NCI-H1048 (cell line): ENCODE data around the gene CST4.
"Not testable (repeated sequence)": the region's sequence is repeated elsewhere in the genome, so short reads cannot be mapped to it uniquely, and the experiment has no call there.

Experiments
- DNase-seq: peaks from one replicate; lab custom pipeline; 2025; lab: John Stamatoyannopoulos, UW

The CST4 gene, protein sequence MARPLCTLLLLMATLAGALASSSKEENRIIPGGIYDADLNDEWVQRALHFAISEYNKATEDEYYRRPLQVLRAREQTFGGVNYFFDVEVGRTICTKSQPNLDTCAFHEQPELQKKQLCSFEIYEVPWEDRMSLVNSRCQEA

DNA sequence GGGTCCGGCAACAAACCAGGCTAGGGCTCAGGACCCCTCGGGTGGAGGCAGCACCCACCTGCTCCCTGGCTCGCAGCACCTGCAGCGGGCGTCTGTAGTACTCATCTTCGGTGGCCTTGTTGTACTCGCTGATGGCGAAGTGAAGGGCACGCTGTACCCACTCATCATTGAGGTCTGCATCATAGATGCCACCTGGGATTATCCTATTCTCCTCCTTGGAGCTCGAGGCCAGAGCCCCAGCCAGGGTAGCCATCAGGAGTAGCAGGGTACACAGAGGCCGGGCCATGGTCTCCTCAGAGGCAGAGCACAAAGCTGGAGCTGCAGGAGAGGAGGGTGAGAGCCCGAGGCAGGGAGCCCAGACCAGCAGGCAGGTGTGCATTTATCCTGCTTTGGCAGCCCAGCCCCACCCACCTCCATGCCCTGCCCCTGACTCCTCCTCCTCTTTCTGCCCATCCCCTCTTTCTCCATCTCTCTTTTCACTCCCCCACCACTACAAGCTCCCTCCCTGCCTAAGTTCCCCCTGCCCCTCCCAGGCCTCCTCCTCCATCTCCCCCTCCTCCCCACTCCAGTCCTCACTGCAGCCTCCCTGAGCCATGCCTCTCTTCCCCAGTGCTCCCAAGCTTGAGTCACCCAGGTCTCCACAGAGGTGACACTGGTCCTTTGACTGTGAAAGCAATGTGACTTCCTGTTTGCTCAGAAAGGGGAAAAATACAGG, at the start of gene CST4:
Gene CST4 (minus strand): TSS at position 355 of the 715 bp plus-strand sequence. CDS start 69 bp downstream, at position 286.
- not testable (repeated sequence) for DNase-seq

DNA sequence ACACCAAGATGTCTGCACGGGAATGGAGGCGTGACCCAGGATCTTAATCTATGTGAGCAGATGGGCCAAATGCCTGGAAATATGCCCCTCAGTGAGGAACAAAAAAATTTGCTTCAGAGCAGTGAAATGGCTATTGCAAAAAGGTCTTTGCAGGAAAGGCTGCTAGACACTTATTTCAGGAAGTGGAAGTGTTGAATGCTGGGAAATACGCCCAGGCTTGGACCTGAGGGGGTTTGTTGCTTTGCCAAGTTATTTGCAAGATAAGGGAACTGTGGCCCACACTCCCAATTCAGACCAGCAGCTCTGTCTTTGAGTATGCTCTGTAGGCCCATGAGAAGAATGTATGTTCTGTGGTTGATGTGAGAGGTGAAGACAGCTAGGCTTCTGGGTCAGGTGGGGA, 46.6 kb upstream of the CST4 start:
- DNase-seq: not testable (repeated sequence)

DNA sequence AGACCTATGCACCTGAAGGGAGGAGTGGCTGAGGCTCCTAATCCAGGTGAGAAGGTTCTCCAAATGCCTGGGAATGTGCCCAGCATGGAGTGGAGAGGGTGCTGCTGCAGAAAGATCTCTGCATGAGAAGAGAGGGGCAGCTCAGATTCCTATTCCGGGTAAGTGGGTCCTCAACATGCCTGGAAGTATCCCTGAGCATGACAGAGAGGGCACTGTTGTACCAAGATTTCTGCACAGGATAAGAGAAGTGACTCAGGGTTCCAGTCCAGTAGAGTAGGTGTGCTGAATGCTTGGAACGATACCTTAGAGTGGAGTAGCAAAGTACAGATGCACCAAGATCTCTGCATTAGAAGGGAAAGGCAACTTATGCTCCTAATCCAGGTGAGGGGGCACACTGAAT, 46.1 kb upstream of the CST4 start:
- not testable (repeated sequence) for DNase-seq

DNA sequence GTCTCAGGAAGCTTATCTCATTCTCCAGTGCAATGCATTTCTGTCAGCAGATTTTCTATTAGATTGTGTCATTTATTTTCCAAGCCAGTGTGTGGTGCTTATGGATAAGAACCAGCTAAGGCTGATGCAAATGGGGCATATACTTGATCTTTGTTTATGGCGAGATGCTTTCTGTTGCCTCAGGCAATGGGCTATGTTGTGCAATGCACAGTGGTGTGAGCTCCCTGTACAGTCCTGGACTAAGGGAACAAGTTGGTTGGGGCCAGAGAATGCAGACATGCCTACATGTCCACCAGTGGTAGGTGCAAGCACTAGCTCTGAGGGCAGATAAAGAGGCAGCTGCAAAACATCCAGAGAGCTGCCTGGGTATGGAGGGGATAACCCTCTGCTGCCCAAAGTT, 45.6 kb upstream of the CST4 start:
- DNase-seq: not testable (repeated sequence)

DNA sequence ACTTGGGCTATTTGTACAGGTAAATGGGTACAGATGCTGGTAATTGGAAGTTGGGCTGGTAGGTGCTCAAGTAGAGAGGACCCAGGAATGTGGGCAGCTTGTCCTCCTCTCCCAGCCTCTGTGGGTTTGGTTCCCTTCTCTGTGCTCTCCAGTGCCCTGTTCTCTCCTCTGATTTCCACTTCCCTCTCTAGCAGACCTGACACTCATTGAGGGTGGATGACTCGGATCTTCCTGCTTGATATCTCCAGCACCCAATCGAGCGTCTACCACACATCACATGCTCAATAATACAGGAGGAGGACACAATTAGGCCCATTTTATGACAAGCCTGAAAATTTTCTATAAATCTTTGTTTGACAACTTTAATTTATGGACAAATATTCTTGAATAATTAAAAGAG, 38.2 kb upstream of the CST4 start:
- DNase-seq: no peak

DNA sequence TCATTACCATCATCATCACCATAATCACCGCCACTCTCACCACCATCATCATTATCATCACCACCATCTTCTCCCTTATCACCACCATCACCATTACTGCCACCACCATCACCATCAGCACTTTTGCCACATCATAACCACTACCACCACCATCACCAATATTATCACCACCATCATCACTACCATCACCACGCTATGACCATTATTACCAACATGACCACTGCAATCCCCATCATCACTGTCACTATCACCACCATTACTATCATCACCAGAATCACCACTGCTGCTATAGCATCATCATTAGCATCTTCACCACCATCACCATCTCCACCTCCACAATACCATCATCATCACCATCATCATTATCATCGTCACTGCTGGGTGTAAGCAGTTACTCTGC, 36.3 kb upstream of the CST4 start:
- no peak for DNase-seq

DNA sequence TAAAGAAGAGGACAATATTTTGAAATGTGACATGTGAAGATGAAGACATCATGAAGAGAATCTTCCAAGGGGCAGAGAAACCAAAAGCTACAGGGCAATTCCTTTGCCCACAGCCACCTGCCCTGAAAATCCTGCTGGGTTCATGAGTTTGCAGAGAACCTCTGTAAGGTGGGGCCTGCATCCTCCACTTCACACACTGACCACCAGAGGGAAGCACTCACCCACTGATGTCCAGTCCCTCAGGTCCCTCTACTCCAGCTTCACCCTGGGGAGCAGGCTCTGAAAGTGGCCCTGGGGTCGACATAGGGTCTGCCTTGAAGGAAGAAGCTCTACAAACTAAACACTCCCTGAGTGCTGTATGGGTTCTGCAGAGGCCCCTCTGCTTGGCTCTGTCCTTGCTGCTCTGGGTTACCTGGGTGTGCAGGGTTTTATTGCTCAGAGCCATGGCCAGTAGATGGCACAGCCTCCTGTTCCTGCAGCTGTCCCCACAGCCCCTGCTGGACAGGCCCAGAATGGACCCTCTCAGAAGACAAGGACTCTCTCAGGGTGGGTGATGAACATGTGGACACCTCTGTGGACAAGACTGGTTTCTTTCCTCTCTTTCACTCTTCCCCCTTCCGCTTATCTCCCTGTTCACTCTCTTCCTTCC, 34.9 kb upstream of the CST4 start:
- not testable (repeated sequence) for DNase-seq

DNA sequence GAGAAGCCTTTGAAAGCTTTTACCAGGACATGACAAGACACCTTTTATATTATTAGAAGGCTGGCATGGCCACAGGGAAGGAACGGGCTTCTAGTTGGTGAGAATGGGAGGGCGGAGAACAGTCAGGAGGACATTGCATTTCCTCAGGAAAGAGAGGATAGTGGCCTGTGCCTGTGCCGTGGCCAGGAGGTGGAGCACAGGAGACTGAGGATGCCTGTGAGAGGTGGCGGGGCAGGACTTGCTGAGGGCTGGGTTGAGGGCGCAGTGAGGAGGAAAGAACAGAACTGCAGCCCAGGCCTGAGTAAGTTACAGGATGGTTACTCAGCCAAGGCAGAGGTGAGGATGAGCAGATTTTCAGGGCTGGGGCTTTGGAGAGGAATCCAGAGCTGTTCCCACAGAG, 34.0 kb upstream of the CST4 start:
- DNase-seq: not testable (repeated sequence)

DNA sequence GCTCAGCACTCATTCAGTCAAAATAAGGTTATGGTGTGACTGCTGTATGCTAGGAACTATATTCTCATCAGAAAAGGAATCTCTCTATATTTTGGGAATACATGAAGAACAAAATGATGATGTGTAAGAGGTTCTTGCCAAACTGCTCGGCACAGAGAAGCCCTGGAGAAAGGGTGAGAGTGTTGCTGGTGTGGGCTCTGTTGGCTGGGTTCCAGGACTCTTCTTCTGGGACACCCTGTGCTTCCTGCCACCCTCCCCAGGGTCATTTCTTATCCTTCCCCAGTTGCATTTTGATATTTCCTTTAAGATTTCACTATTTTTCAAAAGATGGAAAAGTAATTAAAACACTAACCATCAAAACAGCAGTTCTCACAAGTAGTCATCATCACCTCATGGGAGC, 33.1 kb upstream of the CST4 start:
- no peak for DNase-seq

DNA sequence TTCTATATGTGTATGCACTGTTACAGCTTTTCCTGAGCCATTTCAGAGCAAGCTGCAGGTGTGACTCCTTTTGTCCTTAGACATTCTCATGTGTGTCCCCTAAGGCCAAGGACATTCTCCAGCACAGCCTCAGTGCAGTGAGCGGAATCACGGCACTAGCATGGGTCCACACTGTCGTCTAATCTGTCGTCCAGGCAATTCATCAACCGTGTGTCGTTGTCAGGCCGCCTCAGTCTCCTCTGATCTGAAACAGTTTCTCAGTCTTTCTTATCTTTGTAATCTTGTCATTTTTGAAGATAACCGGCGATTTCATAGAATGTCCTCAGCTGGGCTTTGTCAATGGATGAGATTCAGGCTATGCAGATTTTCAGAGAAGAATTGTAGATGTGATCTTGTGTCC, 30.5 kb upstream of the CST4 start:
- not testable (repeated sequence) for DNase-seq

DNA sequence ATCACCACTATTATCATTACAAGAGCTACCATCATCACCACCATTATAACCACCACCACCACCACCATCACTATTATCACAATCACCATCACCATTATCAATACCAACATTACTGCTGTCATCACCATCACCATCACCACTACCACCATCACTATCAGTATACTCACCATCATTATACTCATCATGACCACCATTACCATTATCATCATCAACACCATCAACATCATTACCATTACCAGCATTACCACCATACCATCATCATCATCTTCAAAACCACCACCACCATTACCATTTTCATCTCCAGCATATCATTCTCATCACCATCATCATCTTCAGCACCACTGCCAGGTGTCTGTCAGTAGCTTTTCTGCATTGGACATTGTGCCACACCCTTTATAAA, 22.9 kb upstream of the CST4 start:
- not testable (repeated sequence) for DNase-seq

DNA sequence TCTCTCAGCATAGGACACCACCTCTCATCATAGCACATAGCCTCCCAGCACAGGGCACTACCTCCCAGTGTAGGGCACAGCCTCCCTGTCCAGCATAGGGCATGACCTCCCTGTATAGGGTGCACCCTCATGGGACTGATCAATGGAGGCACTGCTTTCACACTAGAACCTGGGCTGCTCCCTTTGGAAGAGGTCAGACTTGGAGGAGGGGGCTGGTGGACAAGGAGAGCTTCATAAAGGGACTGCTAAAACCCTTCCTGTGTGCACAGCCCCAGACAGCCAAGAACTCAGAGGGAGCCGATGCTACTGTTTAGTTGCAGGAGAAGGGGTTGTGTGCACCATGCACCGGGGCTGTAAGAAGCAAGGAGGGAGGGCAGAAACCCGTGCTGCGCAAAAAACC, 21.9 kb upstream of the CST4 start:
- no peak for DNase-seq

DNA sequence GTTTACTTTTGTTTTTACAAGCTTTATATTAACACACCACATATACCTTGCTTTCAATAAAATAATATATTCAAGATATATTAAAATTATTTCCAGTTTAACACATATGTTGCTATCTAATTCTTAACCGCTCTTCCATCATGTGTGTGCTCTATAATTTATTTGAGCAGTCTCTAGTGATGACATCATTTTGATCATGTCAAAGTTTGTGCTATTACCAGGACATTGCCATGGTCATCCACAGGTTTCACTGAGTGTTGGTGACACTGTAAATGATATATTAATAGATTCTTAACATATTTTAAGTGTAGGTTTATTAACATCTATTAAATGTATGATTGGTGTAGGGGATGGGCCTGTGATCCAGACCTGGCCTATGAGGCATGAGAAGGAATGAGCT, 17.1 kb upstream of the CST4 start:
- no peak for DNase-seq

DNA sequence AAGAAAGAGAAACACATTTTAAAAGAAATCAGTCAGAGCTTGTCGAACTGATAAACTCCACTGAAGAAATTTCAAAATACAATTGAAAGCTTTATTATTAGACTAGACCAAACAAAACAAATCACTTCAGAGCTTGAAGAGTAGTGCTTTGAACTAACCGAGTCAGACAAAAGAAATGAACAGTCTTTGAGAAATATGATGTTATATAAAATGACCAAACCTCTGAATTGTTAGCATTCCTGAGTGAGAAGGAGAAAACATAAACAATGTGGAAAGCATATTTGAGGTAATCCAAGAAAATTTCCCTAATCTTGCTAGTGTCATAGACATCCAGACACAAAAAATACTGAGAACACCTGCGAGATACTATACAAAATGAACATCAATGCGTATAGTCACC, 13.2 kb upstream of the CST4 start:
- DNase-seq: no peak

DNA sequence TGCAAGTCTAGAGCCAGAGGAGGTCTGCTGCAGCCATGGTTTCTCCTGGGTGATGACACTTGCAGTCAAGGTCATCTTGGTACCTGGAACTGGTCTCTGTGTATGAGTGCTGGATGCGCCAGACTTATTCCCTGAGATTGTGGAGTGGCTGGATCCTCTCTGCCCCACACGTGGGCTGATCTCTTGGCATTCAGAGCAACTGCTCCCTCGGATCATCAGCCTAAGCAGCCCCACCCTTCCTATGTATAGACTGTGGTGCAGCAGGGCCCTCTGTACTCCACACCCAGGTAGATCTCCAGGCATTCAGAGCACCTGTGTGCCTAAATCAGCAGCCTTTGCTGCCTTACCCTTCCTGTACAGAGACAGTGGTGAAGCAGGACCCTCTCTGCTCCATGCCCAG, 12.1 kb upstream of the CST4 start:
- no peak for DNase-seq

DNA sequence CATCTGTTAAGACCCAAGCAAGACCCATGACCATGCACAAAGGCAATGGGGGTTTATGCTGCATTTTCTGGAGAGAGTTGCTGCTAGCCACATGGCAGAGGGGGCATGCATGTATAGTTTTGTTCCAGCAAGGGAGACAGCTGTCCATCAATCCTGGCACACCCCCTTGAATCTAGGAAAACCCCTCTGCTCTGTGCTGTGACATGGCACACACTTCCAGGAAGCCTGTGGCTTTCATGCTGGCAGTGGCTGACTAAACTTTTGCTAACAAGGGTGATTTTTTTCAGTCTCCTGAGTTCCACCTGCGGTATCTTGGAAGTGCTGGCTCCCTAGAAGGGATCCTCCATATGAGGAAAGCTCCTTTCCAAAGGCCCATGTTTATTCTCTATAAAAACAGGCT, 9.1 kb upstream of the CST4 start:
- DNase-seq: no peak

DNA sequence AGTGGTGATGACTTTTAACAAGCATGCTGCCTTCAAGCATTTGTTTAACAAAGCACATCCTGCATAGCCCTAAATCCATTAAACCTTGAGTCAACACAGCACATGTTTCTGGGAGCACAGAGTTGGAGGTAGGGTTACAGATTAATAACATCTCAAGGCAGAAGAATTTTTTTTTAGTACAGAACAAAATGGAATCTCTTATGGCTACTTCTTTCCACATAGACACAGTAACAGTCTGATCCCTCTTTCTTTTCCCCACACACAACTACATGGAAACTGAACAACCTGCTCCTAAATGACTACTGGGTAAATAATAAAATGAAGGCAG, 6.2 kb upstream of the CST4 start:
- DNase-seq: not testable (repeated sequence)

DNA sequence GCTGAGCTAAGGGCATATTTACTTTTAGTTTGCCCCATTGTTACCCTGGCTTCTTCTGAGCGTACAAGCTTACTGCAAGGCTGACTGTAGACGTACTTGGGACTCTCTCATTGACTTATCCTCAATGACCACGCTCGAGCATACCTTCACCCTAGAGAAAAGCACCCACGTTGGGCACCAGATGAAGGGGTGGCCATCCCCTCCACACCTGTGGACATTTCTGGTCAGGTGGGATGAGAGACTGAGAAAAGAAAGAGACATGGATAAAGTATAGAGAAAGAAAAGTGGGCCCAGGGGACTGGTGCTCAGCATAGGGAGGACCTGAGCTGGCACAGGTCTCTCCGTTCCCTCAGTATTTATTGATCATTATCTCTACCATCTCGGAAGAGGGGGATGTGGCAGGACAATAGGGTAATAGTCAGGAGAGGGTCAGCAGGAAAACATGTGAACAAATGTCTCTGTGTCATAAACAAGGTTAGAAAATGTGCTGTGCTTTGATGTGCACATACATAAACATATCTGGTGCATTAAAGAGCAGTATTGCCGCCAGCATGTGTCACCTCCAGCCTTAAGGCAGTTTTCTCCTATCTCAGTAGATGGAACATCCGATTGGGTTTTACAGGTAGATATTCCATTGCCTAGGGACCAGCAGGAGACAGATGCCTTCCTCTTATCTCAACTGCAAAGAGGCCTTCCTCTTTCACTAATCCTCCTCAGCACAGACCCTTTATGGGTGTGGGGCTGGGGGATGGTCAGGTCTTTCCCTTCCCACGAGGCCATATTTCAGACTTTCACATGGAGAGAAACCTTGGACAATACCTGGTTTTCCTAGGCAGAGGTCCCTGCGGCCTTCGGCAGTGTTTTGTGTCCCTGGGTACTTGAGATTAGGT, 5.6 kb upstream of the CST4 start:
- not testable (repeated sequence) for DNase-seq

DNA sequence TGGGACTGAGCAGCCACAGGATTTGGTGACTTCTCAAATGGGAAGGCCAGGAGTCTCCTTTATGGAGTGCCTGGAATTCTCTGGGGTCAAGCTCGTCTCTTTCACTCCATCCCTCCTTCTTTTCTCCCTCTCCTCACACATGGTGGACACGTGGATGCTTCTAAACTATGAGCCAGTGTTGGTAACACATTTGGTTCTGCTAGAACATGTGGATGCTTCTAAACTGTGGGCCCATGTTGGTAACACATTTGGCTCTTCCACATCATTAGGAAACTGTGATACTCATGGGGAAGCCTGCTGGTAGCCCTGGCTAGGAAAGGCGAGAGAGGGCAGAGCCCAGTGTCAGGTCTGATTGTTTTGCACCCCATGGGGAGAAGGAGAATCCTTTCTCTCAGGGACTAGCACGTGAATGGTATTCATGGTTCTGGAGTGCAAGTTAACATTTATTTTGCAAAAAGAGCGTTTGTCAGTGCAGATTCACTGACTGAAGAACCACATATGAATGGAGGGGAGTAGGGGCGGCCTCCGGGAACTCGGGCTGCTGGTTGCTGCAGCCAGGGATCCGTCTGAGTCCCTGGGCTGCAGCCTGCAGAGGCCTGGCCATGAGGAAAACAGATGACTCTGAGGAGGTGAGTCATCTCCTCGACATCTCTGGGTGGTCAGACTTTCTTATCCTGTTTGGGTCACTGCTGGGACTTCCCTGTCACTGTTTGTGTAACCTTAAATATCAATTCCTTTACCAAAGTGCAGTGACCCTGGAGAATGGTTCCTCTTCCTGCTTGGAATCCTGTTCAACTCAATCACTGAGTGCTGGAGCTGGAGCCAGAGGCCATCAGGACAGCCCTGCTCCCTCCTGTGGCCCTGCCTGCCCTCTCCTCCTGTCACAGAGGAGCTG, 4.1 kb upstream of the CST4 start:
- DNase-seq: not testable (repeated sequence)

DNA sequence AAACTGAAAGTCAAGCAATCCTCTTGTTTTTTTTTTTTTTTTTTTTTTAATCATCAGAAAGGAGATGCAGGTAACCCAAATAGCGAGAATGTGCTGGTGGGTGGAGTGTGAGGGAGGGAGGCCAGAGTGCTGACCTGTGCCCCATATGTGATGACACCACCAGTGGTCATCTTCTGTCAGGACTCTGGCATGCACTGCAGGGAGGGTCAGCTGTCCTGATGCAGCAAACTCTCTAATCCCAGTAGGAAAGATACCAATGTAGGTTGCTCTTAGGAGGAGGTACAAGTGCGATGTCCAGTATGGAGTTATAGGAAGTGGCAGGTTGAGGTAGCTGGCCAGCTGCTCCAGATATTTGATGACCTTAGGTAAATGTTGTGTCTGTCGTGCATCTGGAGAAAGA, 2.8 kb upstream of the CST4 start:
- no peak for DNase-seq

DNA sequence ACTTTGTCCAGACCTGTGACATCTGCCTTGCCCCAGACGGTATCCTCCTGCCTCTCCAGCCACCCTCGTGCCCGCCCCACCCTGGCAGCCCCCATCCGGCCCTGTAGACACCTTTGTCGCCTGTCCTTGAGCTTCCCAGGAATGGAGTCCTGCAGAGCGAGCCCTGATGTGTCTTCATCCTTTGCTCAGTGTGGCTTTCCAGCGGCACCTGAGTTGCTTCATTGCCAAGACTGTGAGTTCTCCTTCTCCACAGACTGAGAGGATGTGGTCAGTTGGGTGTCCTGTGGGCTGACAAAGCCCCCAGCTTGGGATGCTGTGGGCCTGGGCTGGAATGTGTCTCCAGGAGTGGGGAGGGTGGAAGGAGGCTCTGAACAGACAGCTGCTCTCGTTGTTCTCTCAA, 1.7 kb upstream of the CST4 start:
- no peak for DNase-seq

DNA sequence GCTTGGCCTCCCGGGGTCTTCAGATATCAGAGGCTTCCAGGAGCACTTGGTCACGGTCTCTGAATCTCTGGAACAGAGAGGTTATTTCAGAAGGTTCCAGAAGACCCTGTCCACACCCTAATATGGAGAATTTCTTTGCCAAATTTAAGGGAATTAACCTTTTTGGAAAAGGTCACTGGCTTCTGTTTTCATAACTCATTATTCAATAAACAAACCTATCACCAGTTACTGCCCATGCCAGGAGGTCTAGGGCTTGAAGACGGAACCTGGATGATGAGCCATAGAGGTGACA, 507 bp upstream of the CST4 start:
- DNase-seq: no peak
